HepG2 (cell line): ENCODE results near the gene ADGRG4. TPM values are rescaled to one million over a fixed set of nuclear protein-coding genes. Genes with fewer than 3 reads are reported as not detected.

Source experiments
- ATAC-seq: fragments of 200-7000 bp; cut with Tn5 transposase; 3 replicates; pipeline ENCODE4 v1.9.1; 2020; ENCODE audit warnings: mild to moderate bottlenecking, moderate library complexity
- BruUV-seq: library from RNA; stranded (reverse); fragments of 400-500 nt; replicated peaks from 2 replicates; lab custom pipeline; 2021; lab: Mats Ljungman, UMichigan
- CTCF ChIA-PET: fragments of 300-600 bp; formaldehyde crosslinking; extraction: SDS; loops from one replicate; lab custom pipeline; 2021; ENCODE audit warnings: low total read pairs, inconsistent platforms, low intra/inter-chr PET ratio; lab: Yijun Ruan, JAX
- POLR2A ChIA-PET: fragments of 350-600 bp; sonication (Branson Sonifier 250); formaldehyde crosslinking; loops from one replicate; lab custom pipeline; 2020; ENCODE audit warnings: antibody characterized with exemption, inconsistent platforms; lab: Yijun Ruan, JAX
- DNase-seq: peaks from one replicate; pipeline ENCODE4 v3.0.0-alpha.2; 2015; ENCODE audit warnings: low spot score
- FAIRE-seq: peaks from 3 replicates; lab custom pipeline; 2011; peaks lifted over from hg19 to GRCh38; lab: Jason Lieb, UNC
- H2AFZ ChIP-seq: one replicate; pipeline ENCODE4 v1.6.1; 2011; ENCODE audit warnings: low read length, inconsistent platforms
- H3K27ac ChIP-seq: fragments of 300-600 bp; 3 replicates; pipeline ENCODE4 v1.8.0; 2011; ENCODE audit warnings: mixed run types, mild to moderate bottlenecking, mixed read lengths, low read length, inconsistent platforms; ENCODE audit not compliant: insufficient read depth; ENCODE audit errors: extremely low read length
- H3K27me3 ChIP-seq, 2 experiments: fragments of 200-600 bp in 1 of 2; 2 replicates in 1 of 2; 3 replicates in 1 of 2; pipeline versions ENCODE4 v1.6.0 to v1.8.0; 2011; ENCODE audit warnings: low read length in 2 of 2, mild to moderate bottlenecking in 2 of 2, moderate library complexity in 2 of 2, inconsistent platforms in 1 of 2; ENCODE audit not compliant: insufficient read depth in 2 of 2, control insufficient read depth in 1 of 2
- H3K36me3 ChIP-seq, 2 experiments: fragments of 200-600 bp in 1 of 2; replicated peaks in 1 of 2; 2 replicates in 1 of 2; 3 replicates in 1 of 2; pipeline versions ENCODE4 v1.5.1 to v1.8.0; 2011; ENCODE audit warnings: low read length in 2 of 2, inconsistent platforms in 1 of 2; ENCODE audit not compliant: insufficient read depth in 2 of 2, control insufficient read depth in 1 of 2
- H3K4me1 ChIP-seq: 2 replicates; pipeline ENCODE4 v1.5.1; 2012; ENCODE audit warnings: low read length, inconsistent platforms; ENCODE audit not compliant: insufficient read depth
- H3K4me2 ChIP-seq: 2 replicates; pipeline ENCODE4 v1.6.0; 2011; ENCODE audit warnings: low read depth, low read length, inconsistent platforms
- H3K4me3 ChIP-seq, 3 experiments: fragments of 200-600 bp in 1 of 3; sonication (generic), shearing (Covaris generic) in 1 of 3; replicated peaks in 1 of 3; 2 replicates each; pipeline ENCODE4 v1.5.1; 2011 to 2016; ENCODE audit warnings: low read length in 3 of 3, inconsistent platforms in 2 of 3, low read depth in 2 of 3, mild to moderate bottlenecking in 2 of 3, control low read depth in 1 of 3, mixed read lengths in 1 of 3; ENCODE audit not compliant: insufficient read depth in 1 of 3
- H3K79me2 ChIP-seq: one replicate; pipeline ENCODE4 v1.6.1; 2011; ENCODE audit warnings: low read length, inconsistent platforms; ENCODE audit not compliant: insufficient read depth
- H3K9ac ChIP-seq: 2 replicates; pipeline ENCODE4 v1.6.0; 2011; ENCODE audit warnings: mild to moderate bottlenecking, low read depth, low read length, inconsistent platforms; ENCODE audit not compliant: insufficient read depth
- H3K9me3 ChIP-seq: 2 replicates; pipeline ENCODE4 v1.5.1; 2012; ENCODE audit warnings: mild to moderate bottlenecking, low read length
- H4K20me1 ChIP-seq: 2 replicates; pipeline ENCODE4 v1.6.0; 2011; ENCODE audit warnings: inconsistent platforms, mild to moderate bottlenecking, low read length, moderate library complexity; ENCODE audit not compliant: insufficient read depth
- E2F2 ChIP-seq: sonication (generic); formaldehyde crosslinking; IDR thresholded peaks from 2 replicates; pipeline ENCODE4 v1.4.0; 2020; ENCODE audit warnings: missing genetic modification reagents, borderline replicate concordance
- GABPB1 ChIP-seq: IDR thresholded peaks from 2 replicates; pipeline ENCODE4 v1.6.1; 2016; ENCODE audit warnings: mild to moderate bottlenecking, missing genetic modification reagents, moderate library complexity, missing compliant biosample characterization
- HMG20B ChIP-seq: conservative IDR thresholded peaks from 2 replicates; pipeline ENCODE4 v1.6.1; 2016; ENCODE audit warnings: missing genetic modification reagents, missing compliant biosample characterization
- NCOA5 ChIP-seq: sonication (generic); formaldehyde crosslinking; IDR thresholded peaks from 2 replicates; pipeline ENCODE4 v1.4.0; 2020; ENCODE audit warnings: missing genetic modification reagents
- TBL1XR1 ChIP-seq: fragments of 150-350 bp; IDR thresholded peaks from 2 replicates; pipeline ENCODE4 v1.6.1; 2014; ENCODE audit warnings: borderline replicate concordance, low read length; ENCODE audit not compliant: partially characterized antibody
- THAP11 ChIP-seq: IDR thresholded peaks from 2 replicates; pipeline ENCODE4 v1.6.1; 2016; ENCODE audit warnings: missing biosample characterization, missing genetic modification reagents
- XRCC5 ChIP-seq: fragments of 200-400 bp; formaldehyde crosslinking; optimal IDR thresholded peaks from 2 replicates; pipeline ENCODE3; 2017; ENCODE audit warnings: mild to moderate bottlenecking, low read length
- ZFX ChIP-seq: sonication (generic); formaldehyde crosslinking; IDR thresholded peaks from 2 replicates; pipeline ENCODE4 v1.4.0; 2020; ENCODE audit warnings: mild to moderate bottlenecking, low read depth, missing genetic modification reagents, moderate library complexity
- ZNF264 ChIP-seq: sonication (generic); formaldehyde crosslinking; IDR thresholded peaks from 2 replicates; pipeline ENCODE4 v1.4.0; 2020; ENCODE audit warnings: missing genetic modification reagents
- ZNF275 ChIP-seq: sonication (generic); formaldehyde crosslinking; IDR thresholded peaks from 2 replicates; pipeline ENCODE4 v1.8.0; 2022; ENCODE audit warnings: missing genetic modification reagents, mild to moderate bottlenecking, inconsistent platforms, borderline replicate concordance
- ZNF496 ChIP-seq: sonication (generic); formaldehyde crosslinking; IDR thresholded peaks from 2 replicates; pipeline ENCODE4 v1.8.1; 2023; ENCODE audit warnings: mild to moderate bottlenecking, moderate library complexity, missing genetic modification reagents; ENCODE audit not compliant: insufficient replicate concordance
- ZNF562 ChIP-seq: sonication (generic); formaldehyde crosslinking; IDR thresholded peaks from 2 replicates; pipeline ENCODE4 v1.8.0; 2022; ENCODE audit warnings: missing genetic modification reagents, borderline replicate concordance
- ZNF709 ChIP-seq: sonication (generic); formaldehyde crosslinking; IDR thresholded peaks from 2 replicates; pipeline ENCODE4 v1.5.0; 2020; ENCODE audit warnings: mild to moderate bottlenecking, missing genetic modification reagents
- WGBS: methylation state at CpG from one replicate; pipeline ENCODE4 v1.1.6; 2017; ENCODE audit warnings: low lambda C conversion rate; 5-methylcytosine and 5-hydroxymethylcytosine counted together
- in situ Hi-C: cut with HindIII; loops from 2 replicates; pipeline ENCODE4 v1.10.0; 2017; ENCODE audit warnings: low pct_unique_long_range_greater_than_20kb; ENCODE audit not compliant: extremely low pct_ligation_motif_present
- intact Hi-C: fragments of 100-400 bp; cut with micrococcal nuclease; formaldehyde crosslinking; loops from one replicate; pipeline ENCODE4 v1.10.0; 2022; ENCODE audit not compliant: unreplicated experiment
- polyA plus RNA-seq, 8 experiments: library from polyadenylated mRNA; depleted of rRNA in 3 of 8; stranded (reverse) in 7 of 8; unstranded in 1 of 8; fragments of >200 nt; fragmentation: Illumina TruSeq in 4 of 8; extraction: Trizol in 4 of 8; gene quantifications; 2 replicates each; pipeline versions ENCODE4 v1.2.1 to v1.2.3, GENCODE V29; 2011 to 2016; ENCODE audit warnings: low read depth in 4 of 8, missing spikeins in 1 of 8, mixed read lengths in 1 of 8; ENCODE audit not compliant: insufficient read depth in 1 of 8
- total RNA-seq, 5 experiments: library from RNA; depleted of rRNA; stranded (reverse); fragments of >200 nt; fragmentation: Illumina TruSeq; extraction: Trizol; gene quantifications; 2 replicates each; pipeline ENCODE4 v1.2.3, GENCODE V29; 2016; ENCODE audit warnings: low read depth in 1 of 5
- TF ChIP-seq, protein P1 (sequence below): conservative IDR thresholded peaks from 2 replicates; pipeline ENCODE4 v1.6.1; 2018; ENCODE audit warnings: missing genetic modification reagents
- TF ChIP-seq, protein P2 (sequence below): sonication (generic); formaldehyde crosslinking; IDR thresholded peaks from 2 replicates; pipeline ENCODE4 v1.4.0; 2020; ENCODE audit warnings: missing genetic modification reagents

ADGRG4 gene
- total and polyA plus RNA-seq, 2 of the 13 experiments (the other 11 are each of a cell fraction or from before 2014, with no cell fraction given) = not detected

GRCh38 chrX:136262812-136263315 lies 37.9 kb upstream of the ADGRG4 start (continued):
- no peak for TF ChIP-seq HMG20B
- no peak for TF ChIP-seq NCOA5 (CRISPR knock-in tag)
- TF ChIP-seq, protein P1, sequence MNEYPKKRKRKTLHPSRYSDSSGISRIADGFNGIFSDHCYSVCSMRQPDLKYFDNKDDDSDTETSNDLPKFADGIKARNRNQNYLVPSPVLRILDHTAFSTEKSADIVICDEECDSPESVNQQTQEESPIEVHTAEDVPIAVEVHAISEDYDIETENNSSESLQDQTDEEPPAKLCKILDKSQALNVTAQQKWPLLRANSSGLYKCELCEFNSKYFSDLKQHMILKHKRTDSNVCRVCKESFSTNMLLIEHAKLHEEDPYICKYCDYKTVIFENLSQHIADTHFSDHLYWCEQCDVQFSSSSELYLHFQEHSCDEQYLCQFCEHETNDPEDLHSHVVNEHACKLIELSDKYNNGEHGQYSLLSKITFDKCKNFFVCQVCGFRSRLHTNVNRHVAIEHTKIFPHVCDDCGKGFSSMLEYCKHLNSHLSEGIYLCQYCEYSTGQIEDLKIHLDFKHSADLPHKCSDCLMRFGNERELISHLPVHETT = no peak

DNA sequence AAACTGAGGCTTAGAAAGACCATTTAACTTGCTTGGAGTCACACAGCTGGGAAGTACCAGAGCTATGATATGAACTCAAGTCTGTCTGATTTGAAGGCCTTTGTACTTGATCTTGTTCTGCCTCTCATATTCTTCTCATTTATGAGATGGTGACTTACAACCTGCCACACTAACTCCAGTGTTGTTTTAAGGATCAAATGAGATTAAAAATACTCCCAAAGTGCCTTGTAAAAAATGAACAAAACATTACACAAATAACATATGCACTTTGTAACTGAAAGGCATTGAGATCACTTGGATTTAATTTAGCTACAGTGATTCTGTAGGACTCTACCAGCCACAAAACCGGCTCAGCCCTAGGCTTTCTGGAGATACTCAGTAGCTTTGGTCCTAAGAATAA lies 33.9 kb upstream of the ADGRG4 start:
- FAIRE-seq (no peak), ATAC-seq (no peak), DNase-seq (no peak)
- Histone ChIP-seq H3K79me2 (no peaks in the 10 kb centered on the region), H4K20me1 (no peaks in the 10 kb centered on the region), H3K27me3 (no peaks in the 10 kb centered on the region), H3K4me2 (no peak overlapping the region), H3K4me1 (no peaks in the 10 kb centered on the region), H3K9me3 (no peaks in the 10 kb centered on the region), H3K9ac (no peak overlapping the region), H3K36me3 (no peaks in the 10 kb centered on the region), H3K27ac (no peak overlapping the region), H2AFZ (no peak overlapping the region), H3K4me3 (no peak overlapping the region)
- WGBS = no CpG with 5 or more reads among the region's 1 CpG
- intact Hi-C loops = loop anchor here (5.0 kb wide), 1 partner anchor 240 kb away; no protein-coding TSS in a partner anchor
- POLR2A ChIA-PET = no interaction called here
- no TSS peak for BruUV-seq
- in situ Hi-C loops = no loop called here
- CTCF ChIA-PET = no interaction called here
- TF ChIP-seq ZNF264 (CRISPR knock-in tag) (no peak), ZNF275 (no peak), ZNF709 (no peak), THAP11 (no peak), ZNF496 (CRISPR knock-in tag) (no peak), TBL1XR1 (no peak), ZNF562 (CRISPR knock-in tag) (no peak), XRCC5 (no peak), GABPB1 (CRISPR knock-in tag) (no peak), E2F2 (CRISPR knock-in tag) (no peak), ZFX (no peak)
- TF ChIP-seq, protein P2, sequence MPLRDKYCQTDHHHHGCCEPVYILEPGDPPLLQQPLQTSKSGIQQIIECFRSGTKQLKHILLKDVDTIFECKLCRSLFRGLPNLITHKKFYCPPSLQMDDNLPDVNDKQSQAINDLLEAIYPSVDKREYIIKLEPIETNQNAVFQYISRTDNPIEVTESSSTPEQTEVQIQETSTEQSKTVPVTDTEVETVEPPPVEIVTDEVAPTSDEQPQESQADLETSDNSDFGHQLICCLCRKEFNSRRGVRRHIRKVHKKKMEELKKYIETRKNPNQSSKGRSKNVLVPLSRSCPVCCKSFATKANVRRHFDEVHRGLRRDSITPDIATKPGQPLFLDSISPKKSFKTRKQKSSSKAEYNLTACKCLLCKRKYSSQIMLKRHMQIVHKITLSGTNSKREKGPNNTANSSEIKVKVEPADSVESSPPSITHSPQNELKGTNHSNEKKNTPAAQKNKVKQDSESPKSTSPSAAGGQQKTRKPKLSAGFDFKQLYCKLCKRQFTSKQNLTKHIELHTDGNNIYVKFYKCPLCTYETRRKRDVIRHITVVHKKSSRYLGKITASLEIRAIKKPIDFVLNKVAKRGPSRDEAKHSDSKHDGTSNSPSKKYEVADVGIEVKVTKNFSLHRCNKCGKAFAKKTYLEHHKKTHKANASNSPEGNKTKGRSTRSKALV (CRISPR knock-in tag) = no peak
